ENCODE results near the gene DNM3.

DNA sequence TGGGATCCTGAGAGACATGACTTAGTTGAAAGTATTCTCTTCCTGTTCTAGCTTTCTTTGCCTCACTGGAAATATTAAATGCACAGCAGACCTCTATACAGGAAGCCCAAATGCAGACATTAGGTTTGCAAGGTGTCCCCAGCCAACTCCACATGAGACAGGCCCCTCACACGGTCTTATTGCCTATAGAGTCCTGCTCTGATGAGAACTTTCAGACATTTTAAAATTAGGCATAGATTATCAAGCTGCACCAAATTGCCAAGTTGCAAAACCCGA is 327.2 kb downstream of the DNM3 start:
- TF ChIP-seq POLR2A (IDR thresholded peaks at IDR 0.05; ENCODE audit: low read length) (no peak), GATA1 (IDR thresholded peaks at IDR 0.05; ENCODE audit: low read depth, low read length) (no peak)
